ENCODE measurements around the gene DAD1.
"Not testable (repeated sequence)": the region's sequence is repeated elsewhere in the genome, so short reads cannot be mapped to it uniquely, and the experiment has no call there.

DNA sequence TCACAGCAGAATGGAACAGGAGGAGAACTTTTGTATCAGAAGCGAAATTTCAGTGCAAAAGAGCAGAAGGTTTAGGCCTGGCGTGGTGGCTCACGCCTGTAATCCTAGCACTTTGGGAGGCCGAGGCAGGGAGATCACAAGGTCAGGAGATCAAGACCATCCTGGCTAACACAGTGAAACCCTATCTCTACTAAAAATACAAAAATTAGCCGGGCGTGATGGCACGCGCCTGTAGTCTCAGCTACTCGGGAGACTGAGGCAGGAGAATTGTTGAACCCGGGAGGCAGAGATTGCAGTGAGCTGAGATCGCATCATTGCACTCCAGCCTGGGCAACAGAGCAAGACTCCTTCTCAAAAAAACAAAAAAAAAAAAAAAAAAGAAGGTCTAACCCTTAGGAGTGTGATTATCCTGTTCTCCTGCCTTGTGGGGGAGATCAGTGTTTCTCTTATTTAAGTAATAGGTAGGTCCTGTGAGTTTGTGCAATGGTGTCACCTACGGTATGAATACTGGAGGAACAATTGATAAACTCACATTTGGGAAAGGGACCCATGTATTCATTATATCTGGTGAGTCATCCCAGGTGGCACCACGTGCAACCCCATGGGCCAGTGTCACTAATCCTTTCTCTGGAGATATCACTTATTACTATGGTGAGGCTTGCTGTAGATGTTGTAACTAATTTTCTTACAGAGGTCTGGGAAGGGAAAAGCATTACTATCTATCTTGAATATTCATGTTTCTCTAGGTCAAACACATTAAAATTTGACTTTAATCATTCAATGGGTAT lies 45.3 kb downstream of the DAD1 start:
- TF ChIP-seq, protein P1, sequence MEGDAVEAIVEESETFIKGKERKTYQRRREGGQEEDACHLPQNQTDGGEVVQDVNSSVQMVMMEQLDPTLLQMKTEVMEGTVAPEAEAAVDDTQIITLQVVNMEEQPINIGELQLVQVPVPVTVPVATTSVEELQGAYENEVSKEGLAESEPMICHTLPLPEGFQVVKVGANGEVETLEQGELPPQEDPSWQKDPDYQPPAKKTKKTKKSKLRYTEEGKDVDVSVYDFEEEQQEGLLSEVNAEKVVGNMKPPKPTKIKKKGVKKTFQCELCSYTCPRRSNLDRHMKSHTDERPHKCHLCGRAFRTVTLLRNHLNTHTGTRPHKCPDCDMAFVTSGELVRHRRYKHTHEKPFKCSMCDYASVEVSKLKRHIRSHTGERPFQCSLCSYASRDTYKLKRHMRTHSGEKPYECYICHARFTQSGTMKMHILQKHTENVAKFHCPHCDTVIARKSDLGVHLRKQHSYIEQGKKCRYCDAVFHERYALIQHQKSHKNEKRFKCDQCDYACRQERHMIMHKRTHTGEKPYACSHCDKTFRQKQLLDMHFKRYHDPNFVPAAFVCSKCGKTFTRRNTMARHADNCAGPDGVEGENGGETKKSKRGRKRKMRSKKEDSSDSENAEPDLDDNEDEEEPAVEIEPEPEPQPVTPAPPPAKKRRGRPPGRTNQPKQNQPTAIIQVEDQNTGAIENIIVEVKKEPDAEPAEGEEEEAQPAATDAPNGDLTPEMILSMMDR (conservative IDR thresholded peaks at IDR 0.05; ENCODE audit: low read depth, low read length), result not testable (repeated sequence)
- not testable (repeated sequence) for TF ChIP-seq EZH2phosphoT487 (IDR thresholded peaks at IDR 0.05; ENCODE audit: borderline replicate concordance, low read length)
